Measurements from ENCODE around the gene ACACA.
"Not testable (repeated sequence)": the region's sequence is repeated elsewhere in the genome, so short reads cannot be mapped to it uniquely, and the experiment has no call there.

Gene ACACA

DNA sequence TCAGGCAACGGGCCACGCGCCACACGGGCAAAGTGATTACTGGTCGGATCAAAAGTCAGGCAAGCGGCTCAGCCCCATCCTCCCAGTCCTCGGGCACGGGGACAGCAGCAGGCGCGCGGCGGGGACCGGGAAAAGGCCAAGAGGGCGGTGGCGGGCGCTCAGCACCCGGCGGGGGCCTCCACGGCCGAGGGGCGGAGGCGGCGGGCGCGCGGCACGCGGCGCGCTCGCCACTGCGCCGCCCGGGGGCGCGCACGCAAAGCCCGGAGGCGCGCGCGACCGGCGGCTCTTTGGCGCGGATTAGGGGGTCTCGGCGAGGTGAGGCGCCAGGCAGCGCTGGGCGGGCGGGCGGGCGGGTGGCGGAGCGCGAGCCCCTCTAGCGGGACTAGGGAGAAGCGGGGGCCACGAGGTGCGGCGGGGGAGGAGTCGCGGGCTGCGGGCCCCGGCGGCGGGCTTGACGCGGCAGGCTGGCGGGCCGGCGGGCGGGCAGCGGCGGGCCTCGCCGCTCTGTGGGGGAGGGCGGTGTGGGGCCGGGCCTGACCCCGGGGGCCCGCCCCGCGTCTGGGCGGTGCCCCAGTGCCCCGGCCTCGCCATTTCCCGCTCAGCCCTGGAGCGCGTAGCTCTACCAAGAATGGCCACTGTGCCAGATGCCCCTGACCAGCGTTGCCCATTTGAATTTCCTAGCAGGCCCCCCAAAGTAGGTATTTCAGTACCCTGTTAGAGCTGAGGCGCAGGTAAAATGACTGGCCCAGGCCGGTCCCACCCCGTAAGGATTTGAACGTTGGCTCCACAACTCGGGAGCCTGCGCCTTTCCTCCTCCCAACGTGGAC, at the start of gene ACACA, which contains the start of gene TADA2A:
Gene ACACA (minus strand): TSS at position 202 of the 827 bp plus-strand sequence. CDS start 537 bp downstream, outside the sequence.
Gene TADA2A (plus strand): TSS at position 252 of the 827 bp plus-strand sequence. CDS start 4,480 bp downstream, outside the sequence.
- peak; percentile 64 for DNase-seq (ENCODE audit: low spot score)

GRCh38 chr17:37450112-37450511, 43.5 kb upstream of the ACACA start:
- DNase-seq (ENCODE audit: low spot score), result no peak

- no peak for DNase-seq (ENCODE audit: low spot score)
Observed at GRCh38 chr17:37447641-37448040, 41.0 kb upstream of the ACACA start.

DNA sequence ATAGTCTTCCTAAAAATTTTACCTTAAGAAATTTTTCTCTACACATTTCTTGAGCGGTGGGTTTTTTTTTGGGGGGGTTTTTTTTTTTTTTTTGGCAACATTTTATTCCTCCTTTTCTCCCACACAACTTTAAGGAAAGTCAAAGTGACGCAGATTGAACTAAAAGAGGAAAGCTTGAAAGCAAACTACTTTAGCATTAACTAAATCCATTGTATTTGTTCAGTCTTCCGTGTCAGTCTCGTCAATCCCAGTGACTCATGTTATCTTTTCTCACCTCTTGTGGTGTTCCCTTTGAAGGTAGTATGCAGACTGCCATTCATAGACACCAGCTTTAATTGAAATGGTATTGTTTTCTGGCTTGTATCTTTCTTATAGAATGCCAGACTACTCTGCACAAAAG, 39.4 kb upstream of the ACACA start:
- DNase-seq (ENCODE audit: low spot score), result no peak

DNA sequence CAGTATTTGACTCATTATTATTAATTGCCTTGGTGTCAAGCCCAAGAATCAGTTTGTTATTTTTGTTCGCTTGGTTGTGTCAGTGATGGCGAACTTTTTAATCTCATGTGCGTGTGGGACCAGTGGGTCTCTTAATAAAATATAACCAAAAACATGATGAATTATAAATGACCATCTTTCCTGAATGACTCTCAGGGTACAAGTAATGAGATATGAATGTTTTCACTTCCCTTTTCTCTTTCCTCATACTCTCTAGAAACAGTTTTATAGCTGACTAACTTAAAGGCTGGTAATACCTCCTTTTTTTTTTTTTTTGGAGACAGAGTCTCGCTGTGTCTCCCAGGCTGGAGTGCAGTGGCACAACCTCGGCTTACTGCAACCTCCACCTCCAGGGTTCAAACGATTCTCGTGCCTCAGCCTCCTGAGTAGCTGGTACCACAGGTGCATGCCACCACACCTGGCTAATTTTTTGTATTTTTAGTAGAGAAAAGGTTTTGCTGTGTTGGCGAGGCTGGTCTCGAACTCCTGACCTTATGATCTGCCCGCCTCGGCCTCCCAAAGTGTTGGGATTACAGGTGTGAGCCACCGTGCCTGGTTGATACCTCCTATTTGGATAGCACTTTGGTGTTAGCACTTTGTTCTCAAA, 34.9 kb upstream of the ACACA start:
- DNase-seq (ENCODE audit: low spot score), result not testable (repeated sequence)

DNA sequence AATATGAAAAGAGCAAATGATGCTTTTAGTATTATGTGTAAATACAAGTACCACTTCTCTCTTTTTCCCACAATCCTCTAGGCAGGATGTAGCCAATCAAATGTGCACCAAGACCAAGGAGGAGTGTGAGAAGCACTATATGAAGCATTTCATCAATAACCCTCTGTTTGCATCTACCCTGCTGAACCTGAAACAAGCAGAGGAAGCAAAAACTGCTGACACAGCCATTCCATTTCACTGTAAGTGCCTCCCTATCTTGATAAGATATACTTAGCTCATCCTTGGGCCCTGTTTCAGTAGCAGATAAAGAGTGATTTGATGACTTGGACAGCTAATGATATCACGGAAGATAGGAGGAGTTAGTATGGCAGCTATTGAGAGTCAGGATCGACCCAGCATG, 33.8 kb upstream of the ACACA start:
- no peak for DNase-seq (ENCODE audit: low spot score)

- no peak for DNase-seq (ENCODE audit: low spot score)
Observed at GRCh38 chr17:37438141-37438540, 31.5 kb upstream of the ACACA start.

- DNase-seq (ENCODE audit: low spot score), result no peak
Observed at GRCh38 chr17:37432671-37433070, 26.0 kb upstream of the ACACA start.

GRCh38 chr17:37430051-37430627, 23.5 kb upstream of the ACACA start:
- DNase-seq (ENCODE audit: low spot score), result no peak

DNA sequence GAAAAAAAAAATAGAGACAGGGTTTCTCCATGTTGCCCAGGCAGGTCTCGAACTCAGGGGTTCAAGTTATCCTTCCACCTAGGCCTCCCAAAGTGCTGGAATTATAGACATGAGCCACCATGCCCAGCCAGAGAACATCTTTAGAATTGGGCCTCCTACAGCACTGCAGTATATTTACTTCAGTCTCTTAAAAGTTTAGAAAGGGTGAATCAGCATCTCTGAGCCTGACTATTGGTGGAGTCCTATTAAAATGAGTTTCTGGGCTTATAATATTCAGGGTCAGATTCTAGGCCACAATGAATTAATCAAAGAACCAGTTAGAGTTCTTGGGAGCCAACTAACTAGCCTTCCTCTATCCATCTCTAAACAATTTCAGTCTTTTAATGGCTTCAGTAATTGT, 22.8 kb upstream of the ACACA start:
- no peak for DNase-seq (ENCODE audit: low spot score)

GRCh38 chr17:37429039-37429438, 22.4 kb upstream of the ACACA start:
- no peak for DNase-seq (ENCODE audit: low spot score)

DNA sequence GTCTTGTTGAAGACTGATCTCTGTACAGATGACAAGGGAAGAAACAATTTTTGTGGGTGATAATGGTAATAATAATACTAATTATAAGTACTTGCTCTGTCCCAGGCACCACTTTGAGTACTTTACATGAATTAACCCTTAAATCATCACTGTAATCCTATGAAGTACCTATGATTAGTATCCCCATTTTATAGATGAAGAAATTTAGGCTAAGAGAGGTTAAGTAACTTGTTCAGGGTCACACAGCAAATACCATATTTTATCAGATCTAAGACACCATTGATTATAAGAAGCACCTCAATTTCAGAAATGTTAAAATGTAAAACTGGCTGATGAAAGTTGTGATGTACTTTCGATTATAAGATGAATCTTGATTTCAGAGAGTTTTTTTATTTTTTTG, 18.6 kb upstream of the ACACA start:
- DNase-seq (ENCODE audit: low spot score), result no peak

DNA sequence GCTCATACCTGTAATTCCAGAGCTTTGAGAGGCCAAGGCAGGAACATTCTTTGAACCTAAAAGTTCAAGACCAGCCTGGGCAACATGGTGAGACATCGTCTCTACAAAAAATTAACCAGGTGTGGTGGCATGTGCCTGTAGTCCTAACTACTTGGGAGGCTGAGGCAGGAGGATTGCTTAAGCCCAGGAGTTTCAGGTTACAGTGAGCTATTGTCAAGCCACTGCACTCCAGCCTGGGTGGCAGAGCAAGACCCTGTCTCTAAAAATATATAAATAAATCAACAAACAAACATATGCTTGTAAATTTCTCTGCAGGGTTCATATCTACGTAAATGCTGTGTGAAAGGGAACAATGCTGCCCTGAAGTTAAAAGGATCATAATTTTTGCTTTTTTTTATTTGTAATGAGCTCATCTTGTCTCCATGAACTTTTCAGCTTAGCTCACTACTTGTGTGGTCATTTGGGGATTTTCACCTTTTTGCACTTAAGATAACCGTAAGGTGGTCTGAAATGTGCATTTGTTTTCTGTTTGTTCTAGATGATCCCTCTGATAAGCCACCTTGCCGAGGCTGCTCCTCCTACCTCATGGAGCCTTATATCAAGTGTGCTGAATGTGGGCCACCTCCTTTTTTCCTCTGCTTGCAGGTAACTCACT, 16.5 kb upstream of the ACACA start:
- no peak for DNase-seq (ENCODE audit: low spot score)

- DNase-seq (ENCODE audit: low spot score), result no peak
Observed at GRCh38 chr17:37417852-37418251, 11.2 kb upstream of the ACACA start.

- DNase-seq (ENCODE audit: low spot score), result no peak
Observed at GRCh38 chr17:37413875-37414519, 7.4 kb upstream of the ACACA start.

DNA sequence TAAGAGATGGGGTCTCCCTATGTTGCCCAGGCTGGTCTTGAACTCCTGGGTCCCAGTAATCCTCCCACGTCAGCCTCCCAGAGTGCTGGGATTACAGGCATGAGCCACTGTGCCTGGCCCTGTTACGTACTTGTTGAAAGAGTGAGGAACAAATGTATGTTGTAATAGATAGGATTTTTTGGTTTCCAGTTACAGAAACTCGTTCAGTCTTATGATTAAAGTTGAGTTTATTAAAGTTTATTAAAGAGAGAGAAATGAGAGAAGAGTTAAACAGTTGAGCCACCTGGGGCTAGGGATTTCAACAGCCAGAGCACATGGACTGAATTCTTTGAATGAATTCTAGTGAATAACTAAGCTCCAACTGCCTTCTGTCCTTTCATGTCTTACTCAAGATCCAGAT, 3.7 kb upstream of the ACACA start:
- DNase-seq (ENCODE audit: low spot score), result no peak

DNA sequence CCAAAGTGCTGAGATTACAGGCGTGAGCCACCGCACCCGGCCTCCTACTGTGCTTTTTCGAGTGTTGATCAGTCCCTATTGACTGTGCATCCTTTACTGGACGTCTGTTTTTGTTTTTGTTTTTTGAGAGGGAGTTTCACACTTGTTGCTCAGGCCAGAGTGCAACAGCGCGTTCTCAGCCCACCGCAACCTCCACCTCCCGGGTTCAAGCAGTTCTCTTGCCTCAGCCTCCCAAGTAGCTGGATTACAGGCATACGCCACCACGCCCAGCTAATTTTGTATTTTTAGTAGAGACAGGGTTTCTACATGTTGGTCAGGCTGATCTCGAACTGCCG, 1.5 kb upstream of the ACACA start:
- DNase-seq (ENCODE audit: low spot score), result not testable (repeated sequence)

DNA sequence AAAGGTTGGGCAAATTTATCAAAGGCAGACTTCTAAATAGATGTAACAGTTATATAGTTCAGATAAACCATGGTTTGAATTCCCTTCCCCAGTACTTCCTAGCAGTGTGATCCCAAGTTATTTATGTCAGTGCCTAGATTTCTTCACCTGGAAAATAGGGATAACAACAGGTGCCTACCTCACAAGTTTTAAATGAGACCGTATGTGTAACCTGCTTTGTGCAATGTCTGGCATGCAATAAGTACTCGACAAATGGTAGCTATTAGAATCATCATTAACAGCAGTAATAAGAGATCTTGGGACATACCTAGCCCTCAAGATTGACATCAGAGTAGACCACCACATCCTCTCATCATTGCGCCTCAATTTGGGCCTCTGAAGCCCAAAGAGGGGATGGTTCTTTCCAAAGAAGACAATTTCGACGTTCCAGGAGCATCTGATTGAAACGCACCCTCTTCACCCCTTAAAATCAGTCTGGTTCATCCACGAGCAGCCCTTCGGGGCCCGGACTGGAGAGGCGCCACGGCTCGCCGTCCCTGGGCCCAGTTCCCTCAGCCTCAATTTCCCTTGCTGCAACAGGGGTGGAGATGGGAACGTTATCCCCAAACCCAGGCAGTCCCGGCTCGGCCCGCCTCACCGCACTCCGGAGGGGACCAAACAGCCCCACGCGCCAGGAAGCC, 541 bp downstream of the ACACA start:
- no peak for DNase-seq (ENCODE audit: low spot score)

GRCh38 chr17:37405522-37405921, 1.1 kb downstream of the ACACA start:
- not testable (repeated sequence) for DNase-seq (ENCODE audit: low spot score)

- no peak for DNase-seq (ENCODE audit: low spot score)
Observed at GRCh38 chr17:37400505-37400904, 6.1 kb downstream of the ACACA start.

DNA sequence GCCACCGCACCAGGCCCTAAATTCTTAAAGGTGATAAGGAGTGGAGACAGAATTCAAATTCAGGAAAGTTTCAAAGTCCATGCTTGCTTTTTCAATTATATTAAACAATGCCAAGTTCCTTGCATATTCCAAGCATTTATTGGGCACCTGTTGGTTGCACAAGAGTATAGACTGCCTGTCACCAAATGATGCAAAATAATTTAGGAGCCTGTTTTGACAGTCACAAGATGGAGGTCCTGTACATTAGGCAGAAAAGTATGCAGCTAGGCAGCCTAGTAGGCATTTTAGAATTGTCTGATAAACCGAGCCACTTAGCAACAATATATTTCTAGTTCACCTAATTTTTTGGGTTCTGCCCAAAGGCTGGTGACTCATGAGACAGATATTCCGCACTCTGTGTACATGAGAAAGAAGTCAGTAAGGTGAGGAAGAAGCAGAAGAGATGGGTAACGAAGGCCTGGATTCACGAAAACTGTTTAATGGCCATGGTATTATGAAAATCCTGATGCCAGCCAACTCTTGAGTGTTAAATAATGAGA, 7.3 kb downstream of the ACACA start:
- DNase-seq (ENCODE audit: low spot score), result no peak
